Measurements from ENCODE around the gene MICAL2.

The MICAL2 gene

GRCh38 chr11:12073436-12073835 is 37.0 kb upstream of the MICAL2 start:
- TF ChIP-seq CTCF (IDR thresholded peaks at IDR 0.05; ENCODE audit: insufficient read depth, low read depth, low read length, missing control alignments), result no peak
- no peak overlapping the region for H3K4me3 ChIP-seq (ENCODE audit: low read length)
- DNase-seq (ENCODE audit: low read depth), result no peak

- TF ChIP-seq CTCF (IDR thresholded peaks at IDR 0.05; ENCODE audit: insufficient read depth, low read depth, low read length, missing control alignments), result no peak
- no peak for DNase-seq (ENCODE audit: low read depth)
- H3K4me3 ChIP-seq (ENCODE audit: low read length), result no peak overlapping the region
These were observed 36.5 kb upstream of the MICAL2 start for GRCh38 chr11:12073886-12074285.

GRCh38 chr11:12074529-12075195 is 35.7 kb upstream of the MICAL2 start:
- TF ChIP-seq CTCF (IDR thresholded peaks at IDR 0.05; ENCODE audit: insufficient read depth, low read depth, low read length, missing control alignments), result no peak
- DNase-seq (ENCODE audit: low read depth), result no peak
- no peak overlapping the region for H3K4me3 ChIP-seq (ENCODE audit: low read length)

GRCh38 chr11:12075291-12075690 is 35.1 kb upstream of the MICAL2 start:
- no peak for TF ChIP-seq CTCF (IDR thresholded peaks at IDR 0.05; ENCODE audit: insufficient read depth, low read depth, low read length, missing control alignments)
- H3K4me3 ChIP-seq (ENCODE audit: low read length), result no peak overlapping the region
- no peak for DNase-seq (ENCODE audit: low read depth)

GRCh38 chr11:12075822-12076821 is 34.3 kb upstream of the MICAL2 start:
- peak; percentile 97 for DNase-seq (ENCODE audit: low read depth)

More at GRCh38 chr11:12075822-12076821, 34.3 kb upstream of the MICAL2 start:
- H3K4me3 ChIP-seq (ENCODE audit: low read length), result no peak overlapping the region
- TF ChIP-seq CTCF (IDR thresholded peaks at IDR 0.05; ENCODE audit: insufficient read depth, low read depth, low read length, missing control alignments), result no peak

Measured in epithelial cell of esophagus (primary cell).